HG02885 (cell line): Measurements from ENCODE around the gene EBF3.

Experiments used
- ATAC-seq: cut with Tn5 transposase; IDR thresholded peaks from one replicate; pipeline ENCODE4 v1.9.1; 2021; ENCODE audit warnings: mild to moderate bottlenecking; ENCODE audit not compliant: unreplicated experiment, poor library complexity

The EBF3 gene

DNA sequence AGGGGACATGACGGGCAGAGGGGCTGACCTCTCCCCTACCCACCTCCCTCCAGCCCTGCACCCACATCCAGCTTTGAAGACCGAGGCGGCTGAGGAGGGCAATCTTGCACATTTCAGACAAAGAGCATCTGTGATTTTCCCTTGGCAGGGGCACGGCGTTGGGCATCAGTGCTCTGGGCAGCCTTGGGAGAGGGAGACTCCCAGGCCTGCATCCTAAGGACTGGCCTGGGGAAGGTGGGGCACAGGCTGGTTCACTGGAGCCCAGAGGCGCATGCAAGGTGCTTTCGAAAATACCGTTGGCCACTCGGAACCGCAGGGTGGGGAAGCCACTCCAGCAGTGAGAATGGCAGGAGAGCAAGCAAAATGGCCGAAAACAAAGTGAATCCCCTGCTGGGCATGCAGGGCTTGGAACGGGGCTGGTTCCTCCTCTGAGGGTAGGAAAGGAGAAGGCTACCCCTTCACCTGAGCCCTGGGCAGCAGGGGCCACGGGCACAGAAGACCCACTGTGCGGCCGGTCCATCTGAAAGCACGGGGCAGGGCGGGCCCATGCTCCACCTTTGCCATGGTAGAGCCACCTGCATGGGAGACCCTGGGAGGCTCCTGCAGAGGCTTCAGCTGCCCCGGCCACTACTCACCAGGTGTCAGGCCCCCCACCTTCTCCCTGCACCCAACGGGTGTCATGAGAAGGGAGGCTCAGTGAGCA lies 49.8 kb downstream of the EBF3 start:
- no peak for ATAC-seq

DNA sequence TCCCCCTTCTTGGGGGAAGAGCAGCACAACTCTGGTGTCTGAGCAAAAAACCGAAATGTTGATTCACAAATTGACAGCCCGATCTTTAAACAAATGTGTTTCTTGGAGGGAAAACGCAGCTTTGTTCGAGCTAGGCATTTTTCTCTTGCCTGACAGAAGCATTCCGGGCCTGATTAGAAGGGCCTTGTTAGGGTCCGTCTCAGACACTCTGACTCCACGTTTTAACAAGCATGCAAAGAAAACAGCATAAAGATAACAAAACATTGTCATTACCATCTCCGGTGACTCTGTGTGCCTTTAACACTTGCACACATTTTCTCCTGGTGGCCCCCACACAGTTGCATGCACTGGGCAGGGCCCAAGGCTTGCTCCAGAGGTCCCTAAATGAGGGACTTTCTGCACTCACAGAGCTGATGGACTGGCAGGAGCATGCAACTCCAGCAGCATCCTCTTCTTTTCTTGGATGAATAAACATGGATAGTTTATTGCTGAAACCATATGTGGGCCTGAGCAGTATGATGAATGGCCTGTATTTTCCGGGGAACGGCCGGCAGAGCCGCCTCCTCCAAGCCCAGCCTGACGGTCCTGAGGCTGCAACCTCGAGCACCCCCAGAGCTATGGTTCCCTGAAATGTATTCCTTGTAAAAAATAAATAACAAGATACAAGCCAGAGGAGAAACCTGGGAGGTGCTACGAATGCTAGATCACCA lies 50.9 kb downstream of the EBF3 start:
- ATAC-seq = no peak

GRCh38 chr10:129912166-129912917 lies 51.7 kb downstream of the EBF3 start:
- no peak for ATAC-seq

- no peak for ATAC-seq
Observed at GRCh38 chr10:129911451-129912165, 52.5 kb downstream of the EBF3 start.

DNA sequence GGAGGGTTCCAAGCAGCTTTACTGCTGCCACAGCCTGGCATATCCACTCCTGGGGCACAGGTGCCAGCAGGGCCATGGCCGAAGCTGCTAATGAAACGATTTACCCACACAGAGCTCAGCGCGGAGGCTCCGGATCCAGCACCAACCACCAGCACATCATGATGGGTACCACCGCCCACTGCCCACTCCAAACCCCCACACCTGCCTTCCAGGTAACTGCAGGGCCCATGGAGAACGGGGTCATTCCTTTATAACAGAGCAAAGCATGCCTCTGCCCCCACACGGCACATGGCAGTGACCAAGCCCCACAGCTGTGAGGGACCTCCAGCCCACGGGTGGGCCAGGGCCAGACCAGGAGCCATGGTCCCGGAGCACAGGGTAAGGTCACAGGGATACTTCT lies 53.2 kb downstream of the EBF3 start:
- ATAC-seq = no peak

DNA sequence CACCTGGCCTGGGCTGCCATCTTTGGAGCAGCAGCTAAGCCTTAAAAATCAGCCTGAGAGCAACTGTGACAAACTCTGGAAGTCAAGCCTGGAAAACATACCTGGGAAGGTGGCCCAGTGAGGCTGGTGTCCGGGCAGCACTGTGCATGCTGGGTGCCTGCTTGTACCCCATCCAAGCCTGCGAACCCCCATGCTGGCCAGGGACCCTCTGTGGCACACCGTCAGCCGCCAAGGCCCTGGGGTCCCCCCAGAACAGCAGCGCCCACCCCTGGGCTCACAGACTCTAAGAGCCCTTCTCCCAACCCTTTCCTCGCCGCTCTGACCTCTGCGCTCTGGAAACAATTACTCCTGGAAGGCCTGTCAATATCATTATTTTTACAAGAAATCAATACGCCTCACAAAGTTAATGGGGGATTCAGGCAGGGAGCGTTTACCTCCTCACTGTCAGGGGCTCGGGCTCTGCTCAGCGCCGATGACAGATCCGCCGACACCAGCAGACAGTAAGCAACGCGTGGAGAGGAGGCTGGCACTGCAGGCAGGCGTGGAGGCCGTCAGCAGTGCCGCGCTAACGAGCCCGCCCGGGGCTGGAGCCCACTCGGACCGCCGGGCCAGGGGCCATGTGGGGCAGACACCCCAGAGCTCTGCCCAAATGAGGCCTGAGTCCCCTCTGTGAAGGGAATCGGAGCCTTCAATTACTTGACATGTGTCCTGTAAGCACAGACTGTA lies 54.4 kb downstream of the EBF3 start:
- no peak for ATAC-seq

DNA sequence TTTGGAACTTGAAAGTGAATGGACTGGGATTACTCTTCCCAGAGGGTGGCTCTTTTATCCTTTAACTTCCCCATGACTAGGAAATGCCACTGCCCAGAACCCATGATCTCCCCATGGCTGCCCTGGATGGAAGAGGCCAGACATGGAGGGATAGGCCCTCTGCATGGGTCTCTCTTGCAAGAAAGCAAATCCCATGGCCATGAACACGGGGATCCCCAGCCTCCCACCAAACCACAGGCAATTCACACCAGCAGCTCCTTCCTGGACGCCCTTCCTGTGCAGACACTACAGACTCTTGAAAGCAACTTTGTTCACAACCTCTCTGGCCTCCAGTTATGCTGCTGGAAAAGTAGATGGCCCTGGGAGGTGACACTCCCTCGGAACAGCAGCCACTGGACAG lies 55.0 kb downstream of the EBF3 start:
- no peak for ATAC-seq

GRCh38 chr10:129908406-129908805 lies 55.7 kb downstream of the EBF3 start:
- no peak for ATAC-seq

DNA sequence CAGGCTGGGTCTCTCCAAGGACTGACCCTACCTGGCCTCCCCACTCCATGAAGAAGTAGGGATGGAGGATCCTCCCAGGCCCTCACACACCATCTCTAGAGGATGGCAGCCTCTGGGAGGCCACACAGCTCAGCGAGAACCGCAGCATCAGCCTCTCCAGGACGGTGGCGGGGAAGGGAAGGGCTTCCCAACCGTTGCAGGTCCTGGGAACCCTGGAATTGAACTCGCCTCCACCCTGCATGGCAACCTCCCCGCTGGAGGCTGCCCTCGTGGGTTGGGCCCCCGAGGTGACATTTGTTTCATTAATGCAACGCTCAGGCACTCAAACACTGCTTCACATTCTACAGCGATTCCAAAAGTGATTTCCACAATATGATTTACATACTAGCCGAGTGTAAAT lies 58.5 kb downstream of the EBF3 start:
- no peak for ATAC-seq

- no peak for ATAC-seq
Observed at GRCh38 chr10:129904323-129904722, 59.8 kb downstream of the EBF3 start.

- no peak for ATAC-seq
Observed at GRCh38 chr10:129901389-129902006, 62.6 kb downstream of the EBF3 start.

- no peak for ATAC-seq
Observed at GRCh38 chr10:129900825-129901224, 63.2 kb downstream of the EBF3 start.

- ATAC-seq = no peak
Observed at GRCh38 chr10:129899276-129900130, 64.6 kb downstream of the EBF3 start.

DNA sequence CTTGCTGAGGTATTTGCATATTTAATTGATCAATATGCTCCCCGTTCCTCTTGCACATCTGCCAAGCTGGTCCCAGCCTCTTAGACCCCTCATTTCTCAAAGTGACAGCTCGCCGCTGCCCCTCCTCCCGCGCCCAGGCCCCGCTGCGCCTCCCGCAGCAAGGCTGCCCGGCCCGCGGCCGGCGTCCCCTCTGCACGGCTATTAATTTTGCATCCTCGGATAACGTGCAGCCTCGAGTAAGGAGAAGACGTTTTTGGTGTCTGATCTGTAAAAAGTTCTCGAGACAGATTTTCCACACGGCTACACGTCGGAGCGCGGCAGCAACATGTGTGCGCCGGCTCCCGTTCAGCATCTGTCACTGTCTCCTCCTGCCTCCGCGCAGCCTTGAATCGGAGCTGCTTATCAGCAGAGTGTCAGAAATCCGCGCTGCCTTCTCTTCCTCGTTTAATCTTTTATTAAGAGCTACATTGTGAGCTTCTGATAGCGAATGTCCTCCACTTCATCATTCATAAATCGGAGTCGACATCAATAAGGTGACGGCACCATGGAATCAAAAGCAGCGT lies 65.3 kb downstream of the EBF3 start:
- no peak for ATAC-seq

DNA sequence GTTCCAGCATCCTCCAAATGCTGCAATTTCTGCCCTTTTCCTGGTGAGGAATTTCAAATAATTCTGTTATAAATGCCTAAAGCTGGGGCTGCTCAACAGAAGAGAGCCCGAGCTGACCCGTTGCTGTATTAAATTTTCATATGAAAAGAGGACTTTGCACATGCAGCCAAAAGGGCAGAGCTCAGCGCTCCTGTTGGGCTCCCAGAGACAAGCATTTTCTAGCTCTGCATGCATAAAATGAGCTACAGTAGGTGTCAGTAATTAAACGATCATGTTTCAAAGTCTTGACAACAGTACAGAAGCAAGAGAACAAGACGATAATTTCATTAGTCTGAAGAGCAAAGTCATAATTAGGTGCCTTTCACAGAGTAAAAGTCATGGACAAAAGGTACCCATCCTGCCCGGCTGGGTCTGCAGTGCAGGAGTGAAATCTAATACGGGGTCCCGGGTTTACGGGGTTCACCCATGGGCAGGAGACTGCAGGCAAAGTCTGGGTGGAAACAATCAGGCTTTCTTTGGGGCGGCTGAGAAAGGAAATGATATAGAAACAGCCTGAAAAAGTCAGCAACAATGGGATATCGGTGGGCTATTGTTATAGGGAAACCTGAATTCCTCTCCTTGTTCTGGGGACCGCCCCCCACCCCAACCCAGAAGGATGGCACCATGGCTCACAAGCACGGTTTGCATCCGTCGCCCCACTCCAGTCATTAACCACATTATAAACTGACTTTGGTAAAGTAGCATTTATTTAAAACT lies 66.0 kb downstream of the EBF3 start:
- ATAC-seq = no peak

DNA sequence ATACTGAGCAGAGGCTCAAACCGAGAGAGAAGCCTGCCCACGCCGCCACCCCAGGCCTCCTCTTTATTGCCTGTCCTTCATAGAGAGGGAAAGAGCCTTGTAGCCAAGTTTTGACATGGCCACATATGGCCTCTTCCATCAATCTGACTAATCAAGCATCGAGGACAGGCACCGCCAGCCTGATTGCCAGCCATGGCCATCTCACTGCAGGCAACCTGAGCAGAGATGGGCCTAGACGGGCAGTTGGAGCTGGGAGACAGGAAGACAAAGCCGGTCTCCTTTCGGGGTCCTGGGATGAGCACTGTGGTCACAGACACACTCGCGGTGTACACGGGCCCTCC lies 67.2 kb downstream of the EBF3 start:
- ATAC-seq = no peak

- ATAC-seq = no peak
Observed at GRCh38 chr10:129896136-129896859, 67.8 kb downstream of the EBF3 start.
